ENCODE measurements around the gene SMARCD1.
"Not testable (repeated sequence)": the region's sequence is repeated elsewhere in the genome, so short reads cannot be mapped to it uniquely, and the experiment has no call there.

Gene SMARCD1

GRCh38 chr12:50081096-50081808 is 3.9 kb upstream of the SMARCD1 start:
- no peak for DNase-seq

- DNase-seq, result no peak
These were observed 2.5 kb upstream of the SMARCD1 start for GRCh38 chr12:50082644-50083043.

DNA sequence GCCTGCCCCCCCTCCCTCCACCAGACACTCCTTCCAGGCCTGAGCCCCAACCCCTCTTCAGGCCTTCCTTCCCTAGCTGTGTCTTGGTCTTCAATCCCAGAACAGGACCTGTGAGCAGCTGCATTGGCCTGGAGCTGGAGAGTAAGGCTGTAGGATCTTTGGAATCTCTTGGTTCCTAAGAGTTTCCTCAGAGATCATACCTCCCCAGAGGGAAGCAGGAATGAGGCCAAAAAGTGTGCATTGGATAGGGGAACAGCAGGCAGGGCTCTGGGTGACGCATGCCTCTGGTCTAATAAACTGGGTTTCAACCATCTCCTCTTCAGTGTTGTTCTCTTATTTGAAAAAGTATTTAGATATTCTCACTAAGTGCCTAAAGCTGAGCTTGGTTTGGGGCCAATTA is 1.8 kb upstream of the SMARCD1 start:
- DNase-seq, result no peak

DNA sequence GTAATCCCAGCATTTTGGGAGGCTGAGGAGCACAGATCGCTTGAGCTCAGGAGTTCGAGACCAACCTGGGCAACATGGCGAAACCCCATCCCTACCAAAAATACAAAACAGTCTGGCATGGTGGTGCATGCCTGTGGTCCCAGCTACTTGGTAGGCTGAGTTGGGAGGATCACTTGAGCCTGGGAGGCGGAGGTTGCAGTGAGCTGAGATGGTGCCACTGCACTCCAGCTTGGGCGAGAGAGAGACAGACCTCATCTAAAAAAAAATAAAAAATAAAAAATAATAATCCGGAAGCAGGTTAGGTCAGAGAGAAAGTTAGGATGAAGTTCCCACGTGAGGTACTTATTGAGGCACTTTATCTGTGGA is 750 bp upstream of the SMARCD1 start:
- DNase-seq, result not testable (repeated sequence)

- no peak for DNase-seq
These were observed 502 bp downstream of the SMARCD1 start for GRCh38 chr12:50085615-50086072.

DNA sequence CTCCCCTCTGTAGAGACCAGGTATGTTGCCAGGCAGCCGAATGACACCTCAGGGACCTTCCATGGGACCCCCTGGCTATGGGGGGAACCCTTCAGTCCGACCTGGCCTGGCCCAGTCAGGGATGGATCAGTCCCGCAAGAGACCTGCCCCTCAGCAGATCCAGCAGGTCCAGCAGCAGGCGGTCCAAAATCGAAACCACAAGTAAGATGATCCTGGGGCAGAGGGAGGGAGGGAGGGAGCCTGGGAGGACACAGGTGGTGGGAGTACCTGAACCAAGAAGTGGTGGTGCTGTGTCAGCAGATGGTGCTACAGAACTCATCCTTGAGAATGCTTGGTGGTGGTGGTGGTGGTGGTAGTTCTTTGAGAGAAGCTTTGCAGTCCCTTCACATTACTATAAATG is 1.0 kb downstream of the SMARCD1 start:
- no peak for DNase-seq

GRCh38 chr12:50087151-50087550 is 2.0 kb downstream of the SMARCD1 start:
- DNase-seq, result no peak

DNA sequence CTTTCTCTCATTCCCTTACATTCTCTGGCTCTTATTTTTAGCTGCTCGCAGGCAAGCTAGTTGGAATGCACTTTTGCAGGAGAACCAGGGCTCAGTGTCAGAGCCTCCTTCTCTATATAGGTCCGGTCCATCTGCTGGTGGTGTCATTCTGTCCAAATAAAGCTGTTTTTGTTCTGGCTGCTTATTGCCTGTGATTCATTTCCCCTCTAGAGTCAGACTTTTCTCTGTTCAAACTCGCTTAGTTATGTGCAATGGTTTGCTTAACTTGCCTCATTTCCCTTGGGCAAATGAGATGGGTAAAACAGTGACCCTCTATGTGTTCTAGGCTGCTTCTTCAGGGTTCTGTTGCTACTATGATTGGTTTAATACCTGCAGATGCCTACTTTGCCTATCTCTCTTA is 2.9 kb downstream of the SMARCD1 start:
- no peak for DNase-seq

GRCh38 chr12:50088577-50089335 is 3.6 kb downstream of the SMARCD1 start:
- peak; percentile 26 for DNase-seq

DNA sequence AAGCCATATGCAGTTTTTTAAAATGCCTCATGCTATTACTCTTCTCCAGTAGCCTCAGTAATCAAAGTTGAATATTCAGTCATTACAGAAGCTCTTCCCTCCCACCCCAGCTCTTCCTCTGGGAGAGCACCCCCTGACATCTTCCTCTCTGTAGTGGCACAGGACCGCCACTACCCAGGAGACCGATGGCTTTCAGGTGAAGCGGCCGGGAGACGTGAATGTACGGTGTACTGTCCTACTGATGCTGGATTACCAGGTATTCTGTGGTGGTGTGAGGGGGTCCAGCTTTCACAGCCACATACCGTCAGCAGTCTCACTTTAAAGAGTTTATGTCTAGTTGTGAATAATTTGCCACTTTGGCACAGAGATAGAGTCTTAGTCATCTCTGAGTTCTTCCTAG is 4.6 kb downstream of the SMARCD1 start:
- DNase-seq, result no peak

DNA sequence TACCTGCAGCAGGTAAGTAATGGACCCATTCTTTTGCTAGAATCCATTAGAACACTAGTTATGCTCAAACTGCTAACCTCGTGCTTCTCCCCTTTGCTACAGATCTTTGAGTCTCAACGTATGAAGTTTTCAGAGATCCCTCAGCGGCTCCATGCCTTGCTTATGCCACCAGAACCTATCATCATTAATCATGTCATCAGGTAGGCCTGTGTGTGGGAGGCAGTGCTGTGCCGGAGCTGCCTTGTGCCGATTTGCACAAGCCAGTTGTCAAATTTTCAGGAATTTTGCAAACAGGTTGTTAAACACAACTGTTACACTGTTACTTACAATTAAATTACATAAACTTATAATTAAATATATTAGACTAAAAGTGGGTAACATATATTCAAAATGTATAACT is 5.2 kb downstream of the SMARCD1 start:
- DNase-seq, result no peak

- no peak for DNase-seq
These were observed 12.8 kb downstream of the SMARCD1 start for GRCh38 chr12:50097952-50098351.

- DNase-seq, result no peak
These were observed 14.3 kb downstream of the SMARCD1 start for GRCh38 chr12:50099302-50100008.

DNA sequence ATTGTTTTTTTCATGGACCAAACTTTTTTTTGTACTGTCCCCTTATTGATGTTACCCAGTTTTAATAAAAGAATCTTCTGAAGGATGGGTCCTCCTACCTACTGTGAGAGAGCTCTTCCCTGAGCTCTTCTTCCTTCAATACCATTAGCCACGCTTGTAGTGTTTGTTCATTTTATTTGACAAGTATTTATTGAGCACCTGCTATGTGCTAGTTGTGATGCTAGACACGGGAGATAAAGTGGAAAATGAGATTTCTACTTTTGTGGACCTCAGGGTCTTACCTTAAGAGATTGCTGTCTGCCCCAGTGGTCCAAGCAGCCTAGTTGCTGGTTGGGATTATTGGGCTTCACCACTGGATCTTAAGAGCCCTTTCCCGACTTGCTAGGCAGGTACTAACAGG is 15.4 kb downstream of the SMARCD1 start:
- no peak for DNase-seq

GRCh38 chr12:50101663-50102062 is 16.5 kb downstream of the SMARCD1 start:
- no peak for DNase-seq

GRCh38 chr12:50102131-50102531 is 17.0 kb downstream of the SMARCD1 start:
- DNase-seq, result no peak

DNA sequence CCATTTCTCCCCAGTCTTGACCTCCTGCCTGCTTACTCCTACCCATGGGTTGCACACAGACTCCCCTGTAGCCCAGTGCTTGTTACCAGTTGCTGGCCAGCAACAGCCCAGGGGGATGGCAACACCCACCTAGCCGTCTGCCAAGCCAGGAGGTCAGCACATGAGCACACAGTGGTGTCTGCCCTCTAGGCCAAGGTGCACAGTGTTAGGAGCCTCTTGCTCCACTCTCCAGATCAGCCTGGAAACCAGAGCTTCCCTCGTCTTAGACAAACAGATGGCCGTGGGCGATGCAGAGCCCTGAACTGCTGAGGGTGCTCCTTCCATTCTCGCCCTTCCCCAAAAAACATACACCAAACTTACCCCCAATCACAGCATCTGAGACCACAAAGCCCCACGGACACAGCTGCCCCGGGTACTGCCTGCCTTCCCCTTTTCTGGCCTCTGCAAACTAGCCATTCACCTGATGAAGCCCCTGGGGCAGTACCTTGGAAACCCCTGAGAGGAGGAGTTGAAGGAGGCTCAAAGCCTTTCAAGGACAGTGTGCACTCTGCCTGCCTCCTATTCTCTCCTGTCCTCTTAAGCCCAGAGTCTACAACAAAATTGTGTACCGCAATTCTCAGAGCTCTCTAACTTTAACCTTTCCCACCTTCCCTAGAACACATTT is 17.6 kb downstream of the SMARCD1 start:
- DNase-seq, result no peak

DNA sequence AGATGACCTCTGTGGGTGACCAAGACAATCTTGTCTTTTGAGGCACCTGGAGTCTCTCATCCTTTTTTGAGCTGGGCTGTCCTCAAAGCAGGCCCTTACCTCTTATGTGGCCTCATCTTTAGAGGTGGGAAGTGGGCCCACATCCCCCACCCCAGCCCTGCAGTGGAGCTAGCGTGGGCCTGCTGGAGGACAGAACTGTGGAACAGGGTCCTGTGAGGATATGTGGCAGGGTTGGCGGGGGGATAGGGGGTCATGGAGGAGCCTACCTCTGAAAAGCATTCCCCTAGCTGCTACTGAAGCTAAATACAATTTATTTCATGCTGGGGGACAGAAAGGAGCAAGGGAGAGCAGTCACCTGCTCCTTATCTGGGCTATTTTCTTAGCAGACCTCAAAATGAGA is 18.2 kb downstream of the SMARCD1 start:
- no peak for DNase-seq

GRCh38 chr12:50103767-50104321 is 18.7 kb downstream of the SMARCD1 start, which contains the start of gene GPD1:
TSS of gene GPD1 (plus strand) at chr12:50104008. CDS start at chr12:50104051, 43 bp downstream.
- peak; percentile 52 for DNase-seq

DNA sequence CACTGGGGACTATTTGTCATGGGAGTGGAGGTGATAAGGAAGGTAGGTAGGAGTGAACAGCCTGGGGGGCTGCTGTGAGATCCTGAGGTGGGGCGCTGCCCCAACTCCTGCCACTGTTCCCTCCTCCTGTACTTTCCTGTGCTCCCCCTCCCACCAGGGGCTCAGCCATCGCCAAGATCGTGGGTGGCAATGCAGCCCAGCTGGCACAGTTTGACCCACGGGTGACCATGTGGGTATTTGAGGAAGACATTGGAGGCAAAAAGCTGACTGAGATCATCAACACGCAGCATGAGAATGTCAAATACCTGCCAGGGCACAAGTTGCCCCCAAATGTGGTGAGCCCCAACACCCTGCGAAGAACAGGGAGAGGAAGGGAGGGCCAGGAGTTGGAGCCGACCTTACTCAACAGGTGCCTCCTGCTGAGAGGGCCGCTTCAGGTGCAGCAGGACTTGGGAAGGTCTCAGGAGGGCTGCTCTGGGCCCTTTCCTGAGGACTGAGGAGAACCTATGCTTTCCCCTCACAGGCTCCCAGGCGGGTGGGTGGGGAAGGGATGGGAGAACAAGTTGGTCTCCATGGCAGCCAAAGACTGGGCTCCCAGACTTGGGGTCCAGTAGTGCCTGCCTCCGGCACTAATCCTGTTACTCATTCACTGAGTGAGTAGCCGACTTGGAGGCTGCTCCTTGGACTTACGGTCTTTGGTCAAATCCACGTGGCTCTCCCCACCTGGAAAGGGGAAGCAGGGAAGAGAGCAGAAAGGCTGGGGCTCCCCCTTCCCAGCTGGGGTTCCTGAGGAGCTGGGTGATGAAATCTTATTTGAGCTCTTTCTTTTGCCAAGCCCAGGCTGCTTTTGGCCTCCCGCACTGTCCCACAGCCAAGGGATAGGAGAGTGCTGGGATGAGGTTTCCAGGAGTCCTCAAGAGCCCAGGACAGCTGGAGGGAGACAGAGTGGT is 19.6 kb downstream of the SMARCD1 start:
- DNase-seq, result no peak

DNA sequence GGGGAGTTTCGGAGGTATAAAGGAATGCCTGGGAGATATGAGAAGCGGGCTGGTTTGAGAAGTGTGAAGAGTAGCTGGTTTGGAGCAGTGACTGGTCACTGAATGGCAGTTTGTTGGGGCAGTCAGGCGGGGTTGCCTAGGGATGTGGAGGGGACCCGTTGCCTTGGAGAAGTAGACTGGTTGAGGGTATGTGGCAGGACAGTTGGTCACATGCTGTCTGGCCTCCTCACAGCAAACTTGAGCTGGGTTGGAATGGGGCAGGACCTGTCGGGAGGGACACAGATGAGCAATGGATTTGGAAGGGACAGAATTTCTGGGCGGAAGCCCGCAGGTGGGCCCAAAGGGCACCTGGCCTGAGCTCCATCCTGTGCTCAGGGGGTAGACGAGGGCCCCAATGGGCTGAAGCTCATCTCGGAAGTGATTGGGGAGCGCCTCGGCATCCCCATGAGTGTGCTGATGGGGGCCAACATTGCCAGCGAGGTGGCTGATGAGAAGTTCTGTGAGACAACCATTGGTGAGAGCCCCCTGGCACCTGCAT is 20.8 kb downstream of the SMARCD1 start:
- DNase-seq, result no peak

Measured in NCI-H1105 (cell line).